Keratinocyte (primary cell): ENCODE results near the gene C19orf12. TPM values are rescaled to one million over a fixed set of nuclear protein-coding genes. Genes with fewer than 3 reads are reported as not detected.

Experiments used
- DNase-seq: peaks from one replicate; pipeline ENCODE4 v3.0.0-alpha.2; 2011; ENCODE audit warnings: low read depth, missing footprints, low spot score
- FAIRE-seq: peaks from 2 replicates; lab custom pipeline; 2011; peaks lifted over from hg19 to GRCh38; lab: Jason Lieb, UNC
- H2AFZ ChIP-seq: 2 replicates; pipeline ENCODE4 v1.6.0; 2012; ENCODE audit warnings: low read length, control low read depth, inconsistent platforms; ENCODE audit not compliant: control insufficient read depth
- H3K27ac ChIP-seq: 2 replicates; pipeline ENCODE4 v1.5.1; 2011; ENCODE audit warnings: low read length; ENCODE audit not compliant: control insufficient read depth, insufficient read depth
- H3K27me3 ChIP-seq: 3 replicates; pipeline ENCODE4 v1.6.0; 2011; ENCODE audit warnings: low read length; ENCODE audit not compliant: control insufficient read depth, insufficient read depth; ENCODE audit errors: extremely low read depth
- H3K36me3 ChIP-seq, 2 experiments: 2 replicates in 1 of 2; 3 replicates in 1 of 2; pipeline ENCODE4 v1.5.1; 2011; ENCODE audit warnings: low read length in 2 of 2, mild to moderate bottlenecking in 1 of 2; ENCODE audit not compliant: control insufficient read depth in 2 of 2, insufficient read depth in 2 of 2; ENCODE audit errors: extremely low read depth in 1 of 2
- H3K4me1 ChIP-seq: 3 replicates; pipeline ENCODE4 v1.5.1; 2011; ENCODE audit warnings: low read length; ENCODE audit not compliant: control insufficient read depth, insufficient read depth; ENCODE audit errors: extremely low read depth
- H3K4me2 ChIP-seq: 3 replicates; pipeline ENCODE4 v1.6.0; 2011; ENCODE audit warnings: low read depth, low read length; ENCODE audit not compliant: control insufficient read depth, insufficient read depth; ENCODE audit errors: extremely low read depth
- H3K4me3 ChIP-seq, 3 experiments: fragments of 200-600 bp in 1 of 3; sonication (generic) in 1 of 3; 2 replicates in 2 of 3; 3 replicates in 1 of 3; pipeline ENCODE4 v1.5.1; 2011 to 2016; ENCODE audit warnings: low read length in 3 of 3, mild to moderate bottlenecking in 3 of 3, control low read depth in 2 of 3, inconsistent platforms in 1 of 3, low read depth in 1 of 3, mixed read lengths in 1 of 3, mixed run types in 1 of 3, moderate library complexity in 1 of 3; ENCODE audit not compliant: control insufficient read depth in 2 of 3, insufficient read depth in 2 of 3; ENCODE audit errors: extremely low read depth in 1 of 3
- H3K79me2 ChIP-seq: 2 replicates; pipeline ENCODE4 v1.6.0; 2012; ENCODE audit warnings: low read length; ENCODE audit not compliant: control insufficient read depth, insufficient read depth
- H3K9ac ChIP-seq: 3 replicates; pipeline ENCODE4 v1.6.0; 2011; ENCODE audit warnings: low read length; ENCODE audit not compliant: control insufficient read depth, insufficient read depth; ENCODE audit errors: extremely low read depth
- H3K9me1 ChIP-seq: 3 replicates; pipeline ENCODE4 v1.6.0; 2011; ENCODE audit warnings: low read length; ENCODE audit not compliant: control insufficient read depth, insufficient read depth; ENCODE audit errors: extremely low read depth
- H3K9me3 ChIP-seq: 2 replicates; pipeline ENCODE4 v1.5.1; 2012; ENCODE audit warnings: low read depth, low read length; ENCODE audit not compliant: control insufficient read depth
- H4K20me1 ChIP-seq: 3 replicates; pipeline ENCODE4 v1.6.0; 2011; ENCODE audit warnings: low read length; ENCODE audit not compliant: control insufficient read depth, insufficient read depth; ENCODE audit errors: extremely low read depth
- EZH2 ChIP-seq: IDR thresholded peaks from one replicate; pipeline ENCODE4 v1.6.1; 2012; ENCODE audit warnings: inconsistent platforms, mild to moderate bottlenecking, low read length, moderate library complexity
- dilution Hi-C: fragments of 300-500 bp; cut with MboI; formaldehyde crosslinking; loops from one replicate; pipeline ENCODE4 v1.7.0; 2020; ENCODE audit warnings: low sequenced_read_pairs; ENCODE audit not compliant: extremely low pct_ligation_motif_present
- polyA plus RNA-seq, 5 experiments: library from polyadenylated mRNA; depleted of rRNA in 3 of 5; stranded (reverse) in 3 of 5; stranded (forward) in 1 of 5; unstranded in 1 of 5; fragments of >200 nt; gene quantifications; 1 replicate in 1 of 5; 2 replicates in 3 of 5; 3 replicates in 1 of 5; pipeline versions ENCODE4 v1.2.1 to v1.2.3, GENCODE V29; 2011 to 2012; ENCODE audit warnings: missing spikeins in 2 of 5, low read depth in 1 of 5, low replicate concordance in 1 of 5
- TF ChIP-seq, protein P1 (sequence below), 3 experiments: IDR thresholded peaks in 1 of 3; conservative IDR thresholded peaks in 1 of 3; optimal IDR thresholded peaks in 1 of 3; 2 replicates in 2 of 3; 3 replicates in 1 of 3; pipeline versions ENCODE3 to v1.5.1; 2011; ENCODE audit warnings: low read length in 3 of 3, mild to moderate bottlenecking in 3 of 3, moderate library complexity in 2 of 3, control low read depth in 1 of 3, inconsistent platforms in 1 of 3; ENCODE audit not compliant: insufficient read depth in 2 of 3; ENCODE audit errors: extremely low read depth in 1 of 3

The C19orf12 gene
- polyA plus RNA-seq, 1 donor (not counting 4 experiments of a cell fraction or from before 2014, with no cell fraction given) = 12.3 TPM

GRCh38 chr19:29705706-29706105, 9.4 kb downstream of the C19orf12 start:
- no peaks in the 10 kb centered on the region for H4K20me1 ChIP-seq
- DNase-seq = no peak
- no peak for TF ChIP-seq EZH2
- TF ChIP-seq, protein P1, sequence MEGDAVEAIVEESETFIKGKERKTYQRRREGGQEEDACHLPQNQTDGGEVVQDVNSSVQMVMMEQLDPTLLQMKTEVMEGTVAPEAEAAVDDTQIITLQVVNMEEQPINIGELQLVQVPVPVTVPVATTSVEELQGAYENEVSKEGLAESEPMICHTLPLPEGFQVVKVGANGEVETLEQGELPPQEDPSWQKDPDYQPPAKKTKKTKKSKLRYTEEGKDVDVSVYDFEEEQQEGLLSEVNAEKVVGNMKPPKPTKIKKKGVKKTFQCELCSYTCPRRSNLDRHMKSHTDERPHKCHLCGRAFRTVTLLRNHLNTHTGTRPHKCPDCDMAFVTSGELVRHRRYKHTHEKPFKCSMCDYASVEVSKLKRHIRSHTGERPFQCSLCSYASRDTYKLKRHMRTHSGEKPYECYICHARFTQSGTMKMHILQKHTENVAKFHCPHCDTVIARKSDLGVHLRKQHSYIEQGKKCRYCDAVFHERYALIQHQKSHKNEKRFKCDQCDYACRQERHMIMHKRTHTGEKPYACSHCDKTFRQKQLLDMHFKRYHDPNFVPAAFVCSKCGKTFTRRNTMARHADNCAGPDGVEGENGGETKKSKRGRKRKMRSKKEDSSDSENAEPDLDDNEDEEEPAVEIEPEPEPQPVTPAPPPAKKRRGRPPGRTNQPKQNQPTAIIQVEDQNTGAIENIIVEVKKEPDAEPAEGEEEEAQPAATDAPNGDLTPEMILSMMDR (optimal IDR thresholded peaks at IDR 0.05 in 1 of 3, IDR thresholded peaks at IDR 0.05 in 1 of 3, conservative IDR thresholded peaks at IDR 0.05 in 1 of 3; ENCODE audit: extremely low read depth in 1 of 3, insufficient read depth in 2 of 3, low read length in 3 of 3) = no peak
- FAIRE-seq = no peak
- H3K27ac ChIP-seq = no peak overlapping the region
- dilution Hi-C loops = no loop called here
- peaks cover 0 to 19% of the 10 kb centered on the region in 2 experiments for H3K36me3 ChIP-seq
- no peaks in the 10 kb centered on the region for H3K9me3 ChIP-seq
- H3K4me3 ChIP-seq = no peak overlapping the region
- H3K9ac ChIP-seq = no peak overlapping the region
- no peaks in the 10 kb centered on the region for H3K4me1 ChIP-seq
- H3K9me1 ChIP-seq = no peaks in the 10 kb centered on the region
- H3K79me2 ChIP-seq = no peaks in the 10 kb centered on the region
- H2AFZ ChIP-seq = no peak overlapping the region
- no peaks in the 10 kb centered on the region for H3K27me3 ChIP-seq
- no peak overlapping the region for H3K4me2 ChIP-seq

DNA sequence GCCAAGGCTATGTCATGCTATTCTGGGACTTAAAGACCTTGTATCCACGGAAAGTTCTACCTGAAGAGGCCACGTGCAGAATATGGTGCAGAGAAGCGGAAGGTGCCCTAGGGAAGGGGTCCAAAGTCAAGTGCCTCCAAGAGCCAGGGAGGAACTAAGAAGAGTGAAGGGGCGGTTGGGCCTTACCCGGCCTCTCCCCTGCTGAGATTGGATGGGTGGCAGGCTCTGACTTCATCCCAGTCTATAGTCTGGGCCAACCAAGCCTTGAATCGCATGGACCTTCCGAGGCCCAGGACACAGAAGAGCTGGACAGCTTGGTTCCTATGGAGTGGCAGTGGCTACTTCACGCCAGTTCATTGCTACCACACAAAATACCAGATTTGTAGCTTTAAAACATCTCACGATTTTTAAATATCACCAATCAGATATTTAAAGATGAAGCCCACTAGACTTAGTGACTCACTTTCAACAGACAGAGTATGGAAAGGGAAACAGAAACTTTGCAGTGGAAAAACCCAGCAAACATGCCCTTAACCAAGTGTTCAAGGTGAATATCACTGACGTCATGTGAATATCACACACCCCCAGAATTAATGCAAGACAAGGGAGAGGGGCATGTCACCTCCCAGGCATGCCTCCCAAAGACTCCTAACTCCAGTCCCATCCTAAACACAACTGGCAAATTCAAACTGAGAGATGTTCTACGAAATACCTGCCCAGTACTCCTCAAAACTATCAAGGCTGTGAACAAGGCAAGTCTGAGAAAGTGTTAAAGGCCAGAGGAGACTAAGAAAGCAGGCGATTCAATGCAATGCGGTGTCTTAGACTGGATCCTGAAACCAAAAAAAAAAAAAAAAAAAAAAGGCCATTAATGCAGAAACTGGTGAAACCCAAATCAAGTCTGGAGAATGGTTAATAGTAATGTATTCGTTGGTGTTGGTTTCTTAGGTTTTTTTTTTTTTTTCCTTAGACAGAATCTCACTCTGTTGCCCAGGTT, 10.2 kb downstream of the C19orf12 start:
- DNase-seq (no peak), FAIRE-seq (no peak)
- H4K20me1 ChIP-seq = no peaks in the 10 kb centered on the region
- no peaks in the 10 kb centered on the region for H3K27me3 ChIP-seq
- H3K9me3 ChIP-seq = no peaks in the 10 kb centered on the region
- H3K9ac ChIP-seq = no peak overlapping the region
- H3K4me2 ChIP-seq = no peak overlapping the region
- H3K36me3 ChIP-seq = peaks cover 0 to 19% of the 10 kb centered on the region in 2 experiments
- no peak overlapping the region for H2AFZ ChIP-seq
- H3K9me1 ChIP-seq = no peaks in the 10 kb centered on the region
- dilution Hi-C loops = no loop called here
- H3K27ac ChIP-seq = no peak overlapping the region
- no peak overlapping the region for H3K4me3 ChIP-seq
- TF ChIP-seq, protein P1 (optimal IDR thresholded peaks at IDR 0.05 in 1 of 3, IDR thresholded peaks at IDR 0.05 in 1 of 3, conservative IDR thresholded peaks at IDR 0.05 in 1 of 3; ENCODE audit: extremely low read depth in 1 of 3, insufficient read depth in 2 of 3, low read length in 3 of 3) = no peak
- no peak for TF ChIP-seq EZH2
- H3K4me1 ChIP-seq = no peaks in the 10 kb centered on the region
- no peaks in the 10 kb centered on the region for H3K79me2 ChIP-seq
